ENCODE measurements around the gene XYLT2. TPM values are rescaled to one million over a fixed set of nuclear protein-coding genes. Genes with fewer than 3 reads are reported as not detected.

The XYLT2 gene
- total and polyA plus RNA-seq, 2 of the 13 experiments (the other 11 are each of a cell fraction or from before 2014, with no cell fraction given): 17.0 to 22.1 TPM

GRCh38 chr17:50380369-50381259 is 34.7 kb downstream of the XYLT2 start:
- Histone ChIP-seq H2AFZ (ENCODE audit: low read length) (no peak overlapping the region), H3K9ac (ENCODE audit: insufficient read depth, low read depth, low read length) (no peak overlapping the region), H3K27me3 (ENCODE audit: control insufficient read depth in 1 of 2, insufficient read depth in 2 of 2, low read length in 2 of 2) (no peaks in the 10 kb centered on the region), H3K79me2 (ENCODE audit: insufficient read depth, low read length) (no peaks in the 10 kb centered on the region), H3K9me3 (ENCODE audit: low read length) (no peaks in the 10 kb centered on the region), H3K4me1 (ENCODE audit: insufficient read depth, low read length) (no peaks in the 10 kb centered on the region), H3K4me3 (replicated peaks in 1 of 3; ENCODE audit: insufficient read depth in 1 of 3, low read depth in 2 of 3, low read length in 3 of 3) (no peak overlapping the region), H3K36me3 (replicated peaks in 1 of 2; ENCODE audit: control insufficient read depth in 1 of 2, insufficient read depth in 2 of 2, low read length in 2 of 2) (peaks cover 40 to 72% of the 10 kb centered on the region in 2 experiments), H3K4me2 (ENCODE audit: low read depth, low read length) (no peak overlapping the region), H3K27ac (ENCODE audit: extremely low read length, insufficient read depth, low read length) (no peak overlapping the region), H4K20me1 (ENCODE audit: insufficient read depth, low read length) (0 out of 2 replicates have a peak, but pooled peaks cover 3% of the 10 kb centered on the region)
- intact Hi-C loops (cut with micrococcal nuclease; ENCODE audit: unreplicated experiment) (no loop called here), in situ Hi-C loops (cut with HindIII; ENCODE audit: extremely low pct_ligation_motif_present, low pct_unique_long_range_greater_than_20kb) (no loop called here)
- no peak for DNase-seq (ENCODE audit: low spot score)
- ChIA-PET POLR2A (interaction anchor here (0.7 to 2.5 kb wide), 7 partner anchors 9 to 17 kb away, joined by 3 to 14 read pairs (median 4); partner anchors contain the start of gene LRRC59), CTCF (ENCODE audit: low intra/inter-chr PET ratio, low total read pairs) (no interaction called here)
- FAIRE-seq: peak; percentile 59
- 98% methylated on average over 11 of the region's 13 CpGs for WGBS (ENCODE audit: low lambda C conversion rate)
- peak; percentile 18 for ATAC-seq
- no TSS peak for BruUV-seq (replicated peaks)
- 0 out of 2 replicates have a peak, but pooled peaks have one; percentile 24 for TF ChIP-seq ZHX1 (CRISPR knock-in tag; IDR thresholded peaks at IDR 0.05; ENCODE audit: low read depth)
- no peak for TF ChIP-seq ZNF18 (CRISPR knock-in tag; IDR thresholded peaks at IDR 0.05; ENCODE audit: insufficient replicate concordance)
- peak; percentile 22; the same call in 1 of the 2 replicates for TF ChIP-seq NRL (CRISPR knock-in tag; IDR thresholded peaks at IDR 0.05; ENCODE audit: borderline replicate concordance)
- TF ChIP-seq TRIM22 (IDR thresholded peaks at IDR 0.05): no peak
- no peak for TF ChIP-seq ZNF841 (CRISPR knock-in tag; IDR thresholded peaks at IDR 0.05; ENCODE audit: borderline replicate concordance)
- TF ChIP-seq NFAT5 (CRISPR knock-in tag; IDR thresholded peaks at IDR 0.05): 0 out of 2 replicates have a peak, but pooled peaks have one; percentile 41
- no peak for TF ChIP-seq ZNF510 (CRISPR knock-in tag; IDR thresholded peaks at IDR 0.05; ENCODE audit: low read depth)
- TF ChIP-seq NCOA5 (CRISPR knock-in tag; IDR thresholded peaks at IDR 0.05): 0 out of 2 replicates have a peak, but pooled peaks have one; percentile 56
- no peak for TF ChIP-seq ZNF124 (CRISPR knock-in tag; IDR thresholded peaks at IDR 0.05)
- TF ChIP-seq ZFX (CRISPR knock-in tag; IDR thresholded peaks at IDR 0.05; ENCODE audit: low read depth): peak; percentile 27; the same call in 1 of the 2 replicates
- TF ChIP-seq ZNF337 (CRISPR knock-in tag; IDR thresholded peaks at IDR 0.05; ENCODE audit: borderline replicate concordance, low read depth): no peak

Measured in HepG2 (cell line).